ENCODE measurements around the gene PSEN2.

PSEN2 gene

DNA sequence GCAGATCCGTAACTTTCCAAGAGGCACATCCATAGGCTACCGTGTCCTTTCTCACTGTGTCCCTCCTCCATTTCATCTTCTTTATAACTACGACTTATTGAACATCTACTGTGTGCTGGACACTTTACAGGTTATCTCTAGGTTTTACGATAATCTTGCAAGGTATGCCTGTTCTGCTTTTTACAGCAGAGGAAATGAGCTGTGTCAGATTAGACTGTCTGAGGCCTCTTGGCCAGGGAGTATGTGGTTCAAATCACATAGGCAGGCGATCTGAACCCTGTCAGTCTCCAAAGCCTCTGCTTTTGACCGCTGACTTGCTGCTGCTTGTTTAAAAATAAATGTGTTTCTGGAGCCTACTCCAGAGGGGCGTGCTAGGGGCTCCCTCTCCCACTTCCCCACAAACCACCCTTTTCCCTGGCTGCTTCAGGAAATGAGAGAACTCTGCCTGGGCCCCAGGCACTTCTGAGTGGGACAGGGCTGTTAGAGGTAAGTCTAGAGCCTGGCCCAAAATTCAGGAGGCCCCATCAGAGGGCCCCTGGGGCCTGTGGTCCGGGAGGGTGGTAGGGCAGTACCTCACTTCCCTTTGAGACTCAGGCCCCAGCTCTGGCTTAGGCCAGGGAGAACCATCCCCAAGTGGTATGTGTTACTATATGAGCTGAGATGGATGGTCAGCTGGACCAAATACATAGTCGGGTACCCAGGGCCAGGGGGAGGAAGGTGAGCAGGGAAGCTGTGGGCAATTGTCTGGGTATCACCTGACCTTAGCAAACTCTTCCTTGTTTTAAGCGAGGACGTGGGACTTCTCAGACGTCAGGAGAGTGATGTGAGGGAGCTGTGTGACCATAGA, 4.4 kb downstream of the PSEN2 start:
- H3K27ac ChIP-seq (replicated peaks), result no peak overlapping the region
- peaks cover 13% of the 10 kb centered on the region for H3K27me3 ChIP-seq (ENCODE audit: insufficient read depth, poor library complexity, severe bottlenecking)
- DNase-seq (ENCODE audit: low read depth in 1 of 2, low spot score in 1 of 2), result no peak
- H3K4me3 ChIP-seq (replicated peaks; ENCODE audit: insufficient read depth, low read length), result no peak overlapping the region
- TF ChIP-seq, protein P1, sequence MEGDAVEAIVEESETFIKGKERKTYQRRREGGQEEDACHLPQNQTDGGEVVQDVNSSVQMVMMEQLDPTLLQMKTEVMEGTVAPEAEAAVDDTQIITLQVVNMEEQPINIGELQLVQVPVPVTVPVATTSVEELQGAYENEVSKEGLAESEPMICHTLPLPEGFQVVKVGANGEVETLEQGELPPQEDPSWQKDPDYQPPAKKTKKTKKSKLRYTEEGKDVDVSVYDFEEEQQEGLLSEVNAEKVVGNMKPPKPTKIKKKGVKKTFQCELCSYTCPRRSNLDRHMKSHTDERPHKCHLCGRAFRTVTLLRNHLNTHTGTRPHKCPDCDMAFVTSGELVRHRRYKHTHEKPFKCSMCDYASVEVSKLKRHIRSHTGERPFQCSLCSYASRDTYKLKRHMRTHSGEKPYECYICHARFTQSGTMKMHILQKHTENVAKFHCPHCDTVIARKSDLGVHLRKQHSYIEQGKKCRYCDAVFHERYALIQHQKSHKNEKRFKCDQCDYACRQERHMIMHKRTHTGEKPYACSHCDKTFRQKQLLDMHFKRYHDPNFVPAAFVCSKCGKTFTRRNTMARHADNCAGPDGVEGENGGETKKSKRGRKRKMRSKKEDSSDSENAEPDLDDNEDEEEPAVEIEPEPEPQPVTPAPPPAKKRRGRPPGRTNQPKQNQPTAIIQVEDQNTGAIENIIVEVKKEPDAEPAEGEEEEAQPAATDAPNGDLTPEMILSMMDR (IDR thresholded peaks at IDR 0.05; ENCODE audit: insufficient read depth, low read length), result no peak
- TF ChIP-seq, protein P2, sequence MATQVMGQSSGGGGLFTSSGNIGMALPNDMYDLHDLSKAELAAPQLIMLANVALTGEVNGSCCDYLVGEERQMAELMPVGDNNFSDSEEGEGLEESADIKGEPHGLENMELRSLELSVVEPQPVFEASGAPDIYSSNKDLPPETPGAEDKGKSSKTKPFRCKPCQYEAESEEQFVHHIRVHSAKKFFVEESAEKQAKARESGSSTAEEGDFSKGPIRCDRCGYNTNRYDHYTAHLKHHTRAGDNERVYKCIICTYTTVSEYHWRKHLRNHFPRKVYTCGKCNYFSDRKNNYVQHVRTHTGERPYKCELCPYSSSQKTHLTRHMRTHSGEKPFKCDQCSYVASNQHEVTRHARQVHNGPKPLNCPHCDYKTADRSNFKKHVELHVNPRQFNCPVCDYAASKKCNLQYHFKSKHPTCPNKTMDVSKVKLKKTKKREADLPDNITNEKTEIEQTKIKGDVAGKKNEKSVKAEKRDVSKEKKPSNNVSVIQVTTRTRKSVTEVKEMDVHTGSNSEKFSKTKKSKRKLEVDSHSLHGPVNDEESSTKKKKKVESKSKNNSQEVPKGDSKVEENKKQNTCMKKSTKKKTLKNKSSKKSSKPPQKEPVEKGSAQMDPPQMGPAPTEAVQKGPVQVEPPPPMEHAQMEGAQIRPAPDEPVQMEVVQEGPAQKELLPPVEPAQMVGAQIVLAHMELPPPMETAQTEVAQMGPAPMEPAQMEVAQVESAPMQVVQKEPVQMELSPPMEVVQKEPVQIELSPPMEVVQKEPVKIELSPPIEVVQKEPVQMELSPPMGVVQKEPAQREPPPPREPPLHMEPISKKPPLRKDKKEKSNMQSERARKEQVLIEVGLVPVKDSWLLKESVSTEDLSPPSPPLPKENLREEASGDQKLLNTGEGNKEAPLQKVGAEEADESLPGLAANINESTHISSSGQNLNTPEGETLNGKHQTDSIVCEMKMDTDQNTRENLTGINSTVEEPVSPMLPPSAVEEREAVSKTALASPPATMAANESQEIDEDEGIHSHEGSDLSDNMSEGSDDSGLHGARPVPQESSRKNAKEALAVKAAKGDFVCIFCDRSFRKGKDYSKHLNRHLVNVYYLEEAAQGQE (IDR thresholded peaks at IDR 0.05; ENCODE audit: insufficient replicate concordance, low read depth), result no peak
- TF ChIP-seq GABPA (IDR thresholded peaks at IDR 0.05; ENCODE audit: low read depth) (no peak), POLR2AphosphoS5 (IDR thresholded peaks at IDR 0.05; ENCODE audit: low read depth) (no peak), SPI1 (IDR thresholded peaks at IDR 0.05; ENCODE audit: borderline replicate concordance, low read depth) (no peak)

DNA sequence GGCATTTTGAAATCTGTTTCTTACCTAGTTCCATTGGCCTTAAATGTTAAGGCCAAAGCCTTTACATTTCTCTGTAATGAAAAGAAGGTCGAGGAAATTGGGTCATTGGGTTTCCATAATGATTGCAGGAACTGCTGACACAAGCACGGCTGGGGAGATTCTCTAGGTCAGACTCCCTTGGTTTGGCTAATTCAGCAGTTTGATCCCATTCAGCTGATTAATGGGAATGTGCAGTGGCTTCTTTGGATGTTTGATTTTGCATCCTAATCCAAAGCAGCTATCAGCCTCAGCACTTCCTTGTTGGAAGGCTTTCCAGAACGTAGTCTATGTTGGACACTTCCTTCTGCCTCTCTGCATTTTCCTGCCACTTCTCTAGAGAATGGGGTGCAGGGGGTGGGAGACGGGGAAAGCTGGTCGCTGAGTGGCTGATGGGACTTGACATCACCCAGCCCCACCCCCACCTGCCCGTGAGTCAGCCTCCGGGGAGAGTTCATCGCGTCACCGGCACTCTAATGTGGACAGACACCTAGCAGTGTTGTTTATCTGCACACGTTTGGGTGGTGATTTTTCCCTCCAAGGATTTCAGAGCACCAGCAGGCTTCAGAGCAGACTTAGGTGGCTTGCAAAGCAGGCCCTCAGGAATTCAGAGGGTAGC, 5.4 kb downstream of the PSEN2 start:
- Histone ChIP-seq H3K27me3 (ENCODE audit: insufficient read depth, poor library complexity, severe bottlenecking) (peaks cover 9% of the 10 kb centered on the region), H3K4me3 (replicated peaks; ENCODE audit: insufficient read depth, low read length) (no peak overlapping the region), H3K27ac (replicated peaks) (no peak overlapping the region)
- no peak for TF ChIP-seq SPI1 (IDR thresholded peaks at IDR 0.05; ENCODE audit: borderline replicate concordance, low read depth)
- TF ChIP-seq, protein P2 (IDR thresholded peaks at IDR 0.05; ENCODE audit: insufficient replicate concordance, low read depth), result no peak
- TF ChIP-seq POLR2AphosphoS5 (IDR thresholded peaks at IDR 0.05; ENCODE audit: low read depth), result no peak
- TF ChIP-seq, protein P1 (IDR thresholded peaks at IDR 0.05; ENCODE audit: insufficient read depth, low read length), result no peak
- TF ChIP-seq GABPA (IDR thresholded peaks at IDR 0.05; ENCODE audit: low read depth), result no peak
- DNase-seq (ENCODE audit: low read depth in 1 of 2, low spot score in 1 of 2), result no peak

DNA sequence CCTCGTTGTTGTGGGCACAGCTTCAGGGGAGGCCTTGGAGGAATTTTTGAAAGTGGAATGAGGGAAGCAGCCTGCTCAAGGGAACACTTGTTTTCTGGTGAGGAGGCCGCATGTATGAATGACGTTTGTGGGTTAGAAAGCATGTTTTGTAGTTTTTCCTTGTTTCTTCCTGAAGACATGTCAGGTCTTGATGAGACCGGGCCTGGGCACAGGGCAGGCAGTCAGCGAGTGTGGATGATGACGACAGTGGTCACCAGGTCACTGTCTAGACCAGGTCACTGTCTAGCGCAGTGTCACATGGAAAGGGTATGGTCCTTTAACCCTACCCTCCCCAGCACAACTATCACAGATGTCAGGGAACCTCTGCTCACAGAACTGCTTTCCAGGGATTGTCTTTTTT, 7.3 kb downstream of the PSEN2 start:
- DNase-seq (ENCODE audit: low read depth in 1 of 2, low spot score in 1 of 2), result no peak
- no peak overlapping the region for H3K27ac ChIP-seq (replicated peaks)
- no peaks in the 10 kb centered on the region for H3K27me3 ChIP-seq (ENCODE audit: insufficient read depth, poor library complexity, severe bottlenecking)
- H3K4me3 ChIP-seq (replicated peaks; ENCODE audit: insufficient read depth, low read length), result no peak overlapping the region
- TF ChIP-seq, protein P2 (IDR thresholded peaks at IDR 0.05; ENCODE audit: insufficient replicate concordance, low read depth), result no peak
- TF ChIP-seq, protein P1 (IDR thresholded peaks at IDR 0.05; ENCODE audit: insufficient read depth, low read length), result no peak
- TF ChIP-seq SPI1 (IDR thresholded peaks at IDR 0.05; ENCODE audit: borderline replicate concordance, low read depth) (no peak), GABPA (IDR thresholded peaks at IDR 0.05; ENCODE audit: low read depth) (no peak), POLR2AphosphoS5 (IDR thresholded peaks at IDR 0.05; ENCODE audit: low read depth) (no peak)
